Measurements from ENCODE around the gene PM20D1.

Gene PM20D1

DNA sequence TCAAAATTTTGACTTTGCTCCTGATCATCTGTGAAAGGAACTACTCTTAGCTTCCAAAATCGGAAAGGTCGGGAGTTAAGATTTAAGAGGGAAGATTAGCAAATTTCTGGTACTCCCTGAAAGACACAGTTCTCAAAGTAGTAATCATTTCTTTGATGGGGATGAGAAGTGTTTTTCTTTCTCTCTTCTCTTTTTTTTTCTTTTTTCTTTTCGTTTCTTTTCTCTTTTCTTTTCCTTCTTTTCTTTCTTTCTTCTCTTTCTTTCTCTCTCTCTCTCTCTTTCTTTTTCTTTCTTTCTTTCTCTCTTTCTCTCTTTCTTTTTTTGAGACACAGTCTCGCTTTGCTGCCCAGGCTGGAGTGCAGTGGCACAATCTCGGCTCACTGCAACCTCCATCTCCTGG is 69.6 kb downstream of the PM20D1 start:
- DNase-seq (ENCODE audit: insufficient read length, low spot score) (no peak), FAIRE-seq (no peak)
- TF ChIP-seq PAX5 (IDR thresholded peaks at IDR 0.05; ENCODE audit: insufficient read depth, low read length, severe bottlenecking) (no peak), POLR2AphosphoS5 (IDR thresholded peaks at IDR 0.05; ENCODE audit: low read depth, low read length) (no peak), SPI1 (IDR thresholded peaks at IDR 0.05; ENCODE audit: low read depth, low read length) (no peak), POU2F2 (IDR thresholded peaks at IDR 0.05; ENCODE audit: low read depth, low read length) (no peak), POLR2A (IDR thresholded peaks at IDR 0.05; ENCODE audit: low read depth, low read length) (no peak), TAF1 (IDR thresholded peaks at IDR 0.05; ENCODE audit: low read depth, low read length) (no peak)
